Psoas muscle (tissue), 8 donors: ENCODE measurements around the gene ENTHD1. TPM values are rescaled to one million over a fixed set of nuclear protein-coding genes. Genes with fewer than 3 reads are reported as not detected.

Source experiments
- ATAC-seq, 4 donors: fragments of 200-7000 bp; cut with Tn5 transposase; one replicate each; pipeline ENCODE4 v1.9.1; 2020; ENCODE audit warnings: moderate library complexity in 3 of 4, mild to moderate bottlenecking in 2 of 4
- DNase-seq, 2 donors: peaks; one replicate each; pipeline ENCODE4 v3.0.0-alpha.2; 2020
- H3K27ac ChIP-seq: fragments of 200-600 bp; one replicate; pipeline ENCODE4 v1.8.0; 2022
- H3K27me3 ChIP-seq, 3 donors: fragments of 200-600 bp in 1 of 3; one replicate each; pipeline versions ENCODE4 v1.6.1 to v1.8.0; 2013 to 2022; ENCODE audit warnings: low read length in 2 of 3, mild to moderate bottlenecking in 2 of 3, moderate library complexity in 1 of 3; ENCODE audit not compliant: insufficient read depth in 3 of 3
- H3K36me3 ChIP-seq, 2 donors: fragments of 200-600 bp in 1 of 2; one replicate each; pipeline versions ENCODE4 v1.6.1 to v1.8.0; 2013 to 2022; ENCODE audit warnings: low read depth in 1 of 2, mild to moderate bottlenecking in 1 of 2, moderate library complexity in 1 of 2; ENCODE audit not compliant: insufficient read depth in 1 of 2
- H3K4me1 ChIP-seq: fragments of 200-600 bp; one replicate; pipeline ENCODE4 v1.8.0; 2022
- H3K4me3 ChIP-seq: fragments of 200-600 bp; one replicate; pipeline ENCODE4 v1.8.0; 2022; ENCODE audit warnings: mild to moderate bottlenecking
- H3K9me3 ChIP-seq: fragments of 200-600 bp; one replicate; pipeline ENCODE4 v1.8.0; 2022
- WGBS, 3 donors: extraction: QIAGEN DNeasy Blood & Tissue Kit; methylation state at CpG; one replicate each; pipeline versions ENCODE4 v1.1.6 to v1.1.7; 2013; 5-methylcytosine and 5-hydroxymethylcytosine counted together
- intact Hi-C, 2 donors: fragments of 100-400 bp; cut with DNase I; formaldehyde crosslinking; loops; one replicate each; pipeline versions ENCODE4 v1.11.0 to v1.14.2; 2022
- polyA plus RNA-seq, 3 donors: library from polyadenylated mRNA; stranded (reverse); fragments of 200-250 nt; gene quantifications; one replicate each; pipeline ENCODE4 v1.2.3, GENCODE V29; 2013
- total RNA-seq, 4 donors: library from RNA; stranded (reverse); fragmentation: NEBNext Ultra II Directional in 2 of 4; extraction: Animal tissue kit (Norgen Biotek cat#: 25700) in 2 of 4; gene quantifications; one replicate each; pipeline versions ENCODE4 v1.2.1 to v1.2.4, GENCODE V29; 2021 to 2023
- TF ChIP-seq, protein P1 (sequence below): fragments of 200-600 bp; IDR thresholded peaks from one replicate; pipeline ENCODE4 v1.8.0; 2022; ENCODE audit warnings: antibody characterized with exemption
- donor health status: healthy with polysubstance abuse.
- donor health status: DM: no; HTN: no; CAD: no; lungs with moderate emphysema.
- donor health status: Bipolar disorder and iron deficiency.
- donor health status: healthy.
- donor health status: DM: yes; HTN: yes; CAD: no.
- donor health status: DM: no; HTN: no; CAD: no.
- donor health status: DM: no; HTN: no; CAD: no.
- donor health status: DM: yes; HTN: yes; CAD: no.

Gene ENTHD1
- total and polyA plus RNA-seq, 7 donors = not detected

DNA sequence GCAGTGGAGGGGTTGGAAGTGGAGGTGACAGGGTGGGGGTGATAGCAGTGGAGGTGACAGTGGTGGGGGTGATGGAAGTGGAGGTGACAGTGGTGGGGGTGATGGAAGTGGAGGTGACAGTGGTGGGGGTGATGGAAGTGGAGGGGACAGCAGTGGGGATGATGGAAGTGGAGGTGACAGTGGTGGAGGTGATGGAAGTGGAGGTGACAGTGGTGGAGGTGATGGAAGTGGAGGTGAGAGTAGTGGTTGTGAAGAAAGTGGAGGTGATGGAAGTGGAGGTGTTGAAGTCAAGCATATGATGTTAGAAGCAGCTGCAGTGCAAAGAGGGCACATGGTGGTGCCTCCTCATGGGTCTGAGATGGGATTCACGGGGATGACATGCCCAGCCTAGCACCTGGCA lies 181.5 kb downstream of the ENTHD1 start:
- Histone ChIP-seq H3K9me3 (no peaks in the 10 kb centered on the region), H3K4me1 (no peaks in the 10 kb centered on the region), H3K27ac (no peak overlapping the region), H3K27me3 (peaks cover 0 to 9% (median 0%) of the 10 kb centered on the region in 3 donors), H3K36me3 (no peaks in the 10 kb centered on the region), H3K4me3 (no peak overlapping the region)
- ATAC-seq (no peak), DNase-seq (no peak)
- TF ChIP-seq, protein P1, sequence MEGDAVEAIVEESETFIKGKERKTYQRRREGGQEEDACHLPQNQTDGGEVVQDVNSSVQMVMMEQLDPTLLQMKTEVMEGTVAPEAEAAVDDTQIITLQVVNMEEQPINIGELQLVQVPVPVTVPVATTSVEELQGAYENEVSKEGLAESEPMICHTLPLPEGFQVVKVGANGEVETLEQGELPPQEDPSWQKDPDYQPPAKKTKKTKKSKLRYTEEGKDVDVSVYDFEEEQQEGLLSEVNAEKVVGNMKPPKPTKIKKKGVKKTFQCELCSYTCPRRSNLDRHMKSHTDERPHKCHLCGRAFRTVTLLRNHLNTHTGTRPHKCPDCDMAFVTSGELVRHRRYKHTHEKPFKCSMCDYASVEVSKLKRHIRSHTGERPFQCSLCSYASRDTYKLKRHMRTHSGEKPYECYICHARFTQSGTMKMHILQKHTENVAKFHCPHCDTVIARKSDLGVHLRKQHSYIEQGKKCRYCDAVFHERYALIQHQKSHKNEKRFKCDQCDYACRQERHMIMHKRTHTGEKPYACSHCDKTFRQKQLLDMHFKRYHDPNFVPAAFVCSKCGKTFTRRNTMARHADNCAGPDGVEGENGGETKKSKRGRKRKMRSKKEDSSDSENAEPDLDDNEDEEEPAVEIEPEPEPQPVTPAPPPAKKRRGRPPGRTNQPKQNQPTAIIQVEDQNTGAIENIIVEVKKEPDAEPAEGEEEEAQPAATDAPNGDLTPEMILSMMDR = no peak
- intact Hi-C loops = no loop called here
- 39 to 72% (median 65%) methylated on average over 1 of the region's 1 CpG for WGBS, 3 donors

DNA sequence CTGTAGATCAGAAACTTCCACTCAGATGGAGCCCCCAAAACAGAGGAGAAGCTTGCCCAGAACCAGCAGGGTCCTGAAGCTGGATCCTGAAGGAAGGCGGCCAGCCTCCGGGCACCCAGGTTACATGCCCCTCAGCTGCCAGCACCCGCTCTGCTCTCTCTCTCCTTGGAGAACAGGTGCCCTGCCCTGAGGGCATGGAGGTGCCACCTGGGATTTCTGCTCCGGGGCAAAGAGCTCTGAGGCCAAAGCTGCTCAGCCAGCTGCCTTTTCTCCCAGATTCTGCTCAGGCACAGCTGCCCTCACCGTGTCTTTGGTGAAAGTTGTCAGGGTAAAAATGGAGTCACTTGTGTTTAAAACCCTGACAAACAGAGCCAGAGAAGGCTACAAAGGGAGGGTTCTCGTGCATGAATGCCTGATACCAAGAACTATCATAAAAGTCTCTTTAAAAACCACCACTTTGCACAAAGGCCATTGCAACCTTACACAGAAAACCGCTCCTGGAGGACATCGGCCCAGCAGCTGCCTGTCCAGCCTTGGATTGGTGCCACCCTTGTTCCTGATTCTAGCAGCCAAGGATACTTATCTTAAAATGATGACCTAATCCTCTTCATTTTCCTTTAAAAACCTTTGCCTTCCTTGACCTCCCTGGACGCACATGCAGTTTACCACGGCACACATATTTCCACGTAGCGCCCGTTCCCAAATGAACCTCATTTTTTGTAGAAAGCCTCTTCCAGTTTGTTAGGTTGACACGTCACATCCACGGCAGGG lies 183.0 kb downstream of the ENTHD1 start:
- no peak overlapping the region for H3K27ac ChIP-seq
- DNase-seq (no peak), ATAC-seq (peak in 2 of 4 donors; percentile 40 to 67)
- no peaks in the 10 kb centered on the region for H3K9me3 ChIP-seq
- TF ChIP-seq, protein P1 = no peak
- peaks cover 0 to 9% (median 0%) of the 10 kb centered on the region in 3 donors for H3K27me3 ChIP-seq
- WGBS, 3 donors = 25 to 39% (median 25%) methylated on average over 15 of the region's 15 CpGs
- H3K36me3 ChIP-seq = no peaks in the 10 kb centered on the region
- intact Hi-C loops = no loop called here
- no peak overlapping the region for H3K4me3 ChIP-seq
- H3K4me1 ChIP-seq = no peaks in the 10 kb centered on the region

DNA sequence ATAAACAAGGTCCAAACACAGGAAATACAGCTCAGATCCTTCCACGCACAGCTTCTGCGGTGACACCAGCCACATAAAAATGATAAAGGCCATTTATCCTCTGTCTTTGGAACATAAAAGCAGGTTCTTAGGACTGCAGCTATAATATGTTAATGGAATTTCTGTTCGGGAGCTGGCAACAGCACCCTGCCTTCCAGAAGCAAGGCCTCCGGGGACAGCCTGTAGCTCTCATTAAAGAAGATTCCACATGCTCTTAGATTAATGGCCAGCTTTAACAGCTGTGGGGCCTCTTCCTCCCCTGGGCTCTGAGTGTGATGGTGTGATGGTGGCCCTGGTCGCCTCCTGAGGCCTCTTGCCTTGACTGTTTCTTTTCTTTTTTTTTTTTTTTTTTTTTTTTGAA lies 185.7 kb downstream of the ENTHD1 start:
- Histone ChIP-seq H3K27ac (no peak overlapping the region), H3K9me3 (no peaks in the 10 kb centered on the region), H3K27me3 (peaks cover 0 to 7% (median 0%) of the 10 kb centered on the region in 3 donors), H3K4me1 (peaks cover 16% of the 10 kb centered on the region), H3K36me3 (no peaks in the 10 kb centered on the region), H3K4me3 (no peak overlapping the region)
- intact Hi-C loops = loop anchor here in 1 of 2 donors (2.0 kb wide), 1 partner anchor 45 kb away; no protein-coding TSS in a partner anchor
- 69 to 78% (median 72%) methylated on average over 5 of the region's 5 CpGs for WGBS, 3 donors
- ATAC-seq (no peak), DNase-seq (no peak)
- TF ChIP-seq, protein P1 = no peak

DNA sequence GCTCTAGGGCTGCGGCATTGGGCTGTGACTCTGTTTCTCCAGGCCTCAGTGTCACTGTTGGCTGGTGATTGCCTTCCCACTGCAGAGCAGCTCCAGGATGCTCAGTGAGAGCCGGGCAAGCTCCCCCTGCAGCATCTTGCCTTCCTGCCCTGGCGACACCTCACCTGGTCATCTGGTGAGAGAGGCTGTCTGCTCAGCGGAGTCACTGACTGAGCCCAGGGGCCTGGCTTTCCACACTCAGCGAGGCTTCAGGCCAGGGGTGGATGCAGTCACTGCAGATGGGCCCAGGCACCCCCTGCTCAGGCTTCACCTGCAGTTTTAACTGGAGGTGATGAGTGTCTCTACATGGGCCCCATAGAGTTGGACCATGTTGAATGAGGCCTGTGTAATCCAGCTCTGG lies 186.2 kb downstream of the ENTHD1 start:
- intact Hi-C loops = no loop called here
- Histone ChIP-seq H3K4me1 (peaks cover 17% of the 10 kb centered on the region), H3K4me3 (no peak overlapping the region), H3K27ac (no peak overlapping the region), H3K27me3 (peaks cover 0 to 3% (median 0%) of the 10 kb centered on the region in 3 donors), H3K36me3 (no peaks in the 10 kb centered on the region), H3K9me3 (no peaks in the 10 kb centered on the region)
- TF ChIP-seq, protein P1 = no peak
- 95 to 96% (median 96%) methylated on average over 5 of the region's 5 CpGs for WGBS, 3 donors
- DNase-seq (no peak), ATAC-seq (no peak)
